GM12892 (cell line): ENCODE data around the gene BLOC1S3.

Source experiments
- DNase-seq: peaks from one replicate; pipeline ENCODE4 v3.0.0; 2011; ENCODE audit not compliant: insufficient read length
- FAIRE-seq: peaks from 2 replicates; lab custom pipeline; 2011; peaks lifted over from hg19 to GRCh38; lab: Jason Lieb, UNC
- POLR2A ChIP-seq: IDR thresholded peaks from 2 replicates; pipeline ENCODE4 v1.6.1; 2011; ENCODE audit warnings: low read depth, low read length, control low read depth
- POLR2AphosphoS5 ChIP-seq: IDR thresholded peaks from 2 replicates; pipeline ENCODE4 v1.6.1; 2011; ENCODE audit warnings: low read depth, low read length, control low read depth
- TAF1 ChIP-seq: IDR thresholded peaks from 2 replicates; pipeline ENCODE4 v1.6.1; 2011; ENCODE audit warnings: low read depth, mild to moderate bottlenecking, control low read depth, low read length, borderline replicate concordance

The BLOC1S3 gene

DNA sequence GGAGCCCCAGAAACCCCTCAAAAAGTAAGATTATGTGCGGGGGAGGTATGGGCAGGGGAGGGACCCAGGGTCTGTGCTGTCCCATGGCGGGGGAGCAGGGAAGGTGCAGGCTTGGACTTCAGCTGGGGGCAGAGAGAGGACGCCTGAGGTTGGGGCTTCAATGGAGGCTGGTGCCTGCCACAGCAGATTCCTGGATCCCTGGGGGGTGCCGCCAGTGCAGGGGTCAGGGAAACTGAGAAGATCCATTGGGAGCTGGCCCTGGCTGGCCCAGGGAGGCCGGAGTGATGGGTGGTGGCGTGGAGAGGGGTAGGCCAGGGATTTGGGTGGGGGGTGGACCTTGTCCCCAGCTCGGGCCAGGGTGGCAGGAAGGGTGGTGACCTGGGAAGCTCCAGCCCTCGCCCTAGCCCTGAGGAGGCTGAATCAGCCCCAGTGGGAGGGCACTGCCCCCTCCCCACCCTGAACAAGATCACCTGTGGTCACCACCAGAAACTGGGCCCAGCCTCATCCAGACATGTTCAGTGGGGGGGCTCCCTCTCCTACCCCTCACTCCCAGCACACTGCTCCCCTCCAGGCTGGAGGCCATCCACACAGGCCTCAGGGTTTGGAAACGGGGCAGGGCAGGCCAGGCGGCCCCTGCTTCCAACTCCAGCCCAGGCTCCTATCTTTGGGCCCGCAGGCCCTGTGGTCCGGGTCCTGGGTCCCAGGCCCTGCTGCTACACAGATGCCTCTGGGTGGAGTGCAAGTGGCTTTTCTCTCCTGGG is 19.2 kb upstream of the BLOC1S3 start:
- DNase-seq: no peak
- no peak for FAIRE-seq
- TF ChIP-seq TAF1 (no peak), POLR2A (no peak), POLR2AphosphoS5 (no peak)

- TF ChIP-seq POLR2A: no peak
- no peak for TF ChIP-seq POLR2AphosphoS5
- TF ChIP-seq TAF1: no peak
- DNase-seq (no peak), FAIRE-seq (no peak)
These were observed 18.6 kb upstream of the BLOC1S3 start for GRCh38 chr19:45159971-45160324.

DNA sequence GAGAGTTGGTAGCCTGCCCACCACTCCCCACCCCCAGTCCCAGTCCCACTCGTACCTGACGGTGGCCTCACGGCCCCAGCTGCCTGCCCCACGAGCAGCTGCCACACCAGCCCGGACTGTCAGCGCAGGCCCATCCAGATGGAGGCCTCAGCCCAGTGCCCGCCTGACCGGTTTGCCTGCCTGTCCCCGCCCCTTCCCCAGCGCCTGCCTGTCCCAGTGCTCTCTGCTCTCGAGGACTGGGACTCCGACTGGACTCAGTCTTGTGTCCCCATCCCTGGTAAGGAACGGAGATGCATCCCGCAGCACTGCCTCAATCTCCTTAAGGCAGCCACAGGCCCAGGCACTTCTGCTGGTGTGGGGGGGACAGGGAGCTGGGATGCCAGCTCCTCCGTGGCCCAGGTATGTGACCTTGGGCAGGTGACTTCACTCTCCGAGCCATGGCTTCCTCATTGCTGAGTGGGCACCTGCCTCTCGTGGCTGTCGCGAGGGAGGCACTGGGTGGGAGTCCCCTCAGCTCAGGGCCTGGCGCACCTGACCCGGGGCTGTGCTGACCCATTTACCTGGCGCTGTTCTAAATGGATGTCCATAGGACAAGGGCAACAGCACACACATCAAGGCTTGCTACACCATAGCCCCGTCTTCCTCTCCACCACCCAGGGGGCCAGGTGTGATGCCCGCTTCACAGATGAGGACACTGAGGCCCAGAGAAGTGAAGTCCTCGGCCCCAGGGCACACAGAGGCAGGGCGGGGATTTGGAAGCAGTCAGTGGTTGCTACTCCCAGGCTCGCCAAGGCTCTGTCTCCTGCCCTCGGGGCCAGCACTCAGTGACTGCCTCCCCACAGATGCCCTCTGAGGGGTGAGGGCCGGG is 17.5 kb upstream of the BLOC1S3 start, which contains the start of gene NKPD1:
NKPD1 (minus strand) TSS at position 113 of the 868 bp plus-strand sequence. CDS start 832 bp downstream, outside the sequence.
- no peak for TF ChIP-seq TAF1
- TF ChIP-seq POLR2AphosphoS5: no peak
- no peak for TF ChIP-seq POLR2A
- FAIRE-seq: no peak

GRCh38 chr19:45161738-45162607 is 16.6 kb upstream of the BLOC1S3 start:
- TF ChIP-seq TAF1 (no peak), POLR2A (no peak), POLR2AphosphoS5 (no peak)
- DNase-seq (no peak), FAIRE-seq (no peak)

More for the DNA sequence above, 17.5 kb upstream of the BLOC1S3 start, which contains the start of gene NKPD1:
- DNase-seq: no peak

DNA sequence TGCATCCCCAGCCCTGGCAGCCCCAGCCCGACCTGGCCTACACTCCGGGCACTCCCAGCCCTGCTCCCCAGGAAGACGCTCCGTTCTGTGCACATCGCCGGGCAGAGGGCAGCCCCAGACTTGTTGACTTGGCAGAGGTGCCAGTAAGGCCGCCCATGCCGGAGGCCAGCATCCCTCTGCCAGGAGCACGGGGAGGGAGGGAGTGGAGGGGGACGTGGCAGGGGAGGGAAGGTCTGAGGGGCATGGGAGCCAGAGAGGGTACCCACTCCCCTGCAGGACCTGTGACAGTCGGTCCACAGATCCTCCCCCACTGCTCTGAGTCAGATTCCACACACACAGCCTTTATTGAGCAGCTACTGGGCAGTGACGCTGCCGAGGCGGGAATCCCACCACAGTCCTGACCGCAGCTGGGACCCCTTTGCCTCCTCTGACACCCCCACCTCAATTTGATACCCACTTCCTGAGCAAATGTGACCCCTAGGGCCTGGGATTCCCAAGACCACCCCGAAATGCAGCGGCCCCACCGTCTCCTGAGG is 15.9 kb upstream of the BLOC1S3 start:
- DNase-seq (no peak), FAIRE-seq (no peak)
- TF ChIP-seq TAF1 (no peak), POLR2A (no peak), POLR2AphosphoS5 (no peak)

- FAIRE-seq (no peak), DNase-seq (no peak)
- TF ChIP-seq POLR2A (no peak), TAF1 (no peak), POLR2AphosphoS5 (no peak)
These were observed 15.4 kb upstream of the BLOC1S3 start for GRCh38 chr19:45163156-45163555.

DNA sequence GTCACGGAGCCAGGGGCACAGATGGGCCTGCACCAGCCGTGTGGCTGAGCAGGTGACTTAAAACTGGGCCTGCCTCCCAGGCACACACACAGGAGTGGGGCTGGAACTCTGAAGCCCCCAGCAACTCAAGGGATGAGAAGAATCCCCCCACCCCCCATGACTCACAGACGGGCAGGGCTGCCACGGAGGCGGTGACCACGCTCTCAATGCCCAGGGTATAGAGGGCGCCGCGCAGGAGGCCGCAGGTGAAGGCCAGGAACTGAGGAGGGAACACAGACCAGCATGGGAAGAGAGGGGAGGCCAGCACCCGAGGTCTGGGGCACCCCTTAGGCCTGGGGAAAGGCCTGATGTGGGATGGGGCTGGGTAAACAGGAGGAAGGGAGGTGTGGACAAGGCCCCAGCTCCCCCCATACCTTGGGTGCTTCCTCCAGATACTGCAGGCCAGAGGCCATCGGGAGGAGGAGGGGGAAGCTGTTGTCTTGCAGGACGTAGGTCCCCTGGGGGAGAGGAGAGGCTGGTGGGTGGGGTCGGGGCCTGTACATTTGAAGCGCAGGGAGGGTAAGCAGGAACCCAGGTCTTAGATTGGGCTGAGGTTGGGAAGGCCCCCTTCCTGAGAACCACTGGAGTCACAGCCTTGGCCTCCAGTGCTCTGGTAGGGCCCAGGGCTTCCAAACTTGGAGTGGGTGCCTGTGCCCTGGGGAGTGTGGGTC is 14.7 kb upstream of the BLOC1S3 start:
- TF ChIP-seq POLR2AphosphoS5: no peak
- no peak for TF ChIP-seq TAF1
- TF ChIP-seq POLR2A: no peak
- DNase-seq (no peak), FAIRE-seq (no peak)

DNA sequence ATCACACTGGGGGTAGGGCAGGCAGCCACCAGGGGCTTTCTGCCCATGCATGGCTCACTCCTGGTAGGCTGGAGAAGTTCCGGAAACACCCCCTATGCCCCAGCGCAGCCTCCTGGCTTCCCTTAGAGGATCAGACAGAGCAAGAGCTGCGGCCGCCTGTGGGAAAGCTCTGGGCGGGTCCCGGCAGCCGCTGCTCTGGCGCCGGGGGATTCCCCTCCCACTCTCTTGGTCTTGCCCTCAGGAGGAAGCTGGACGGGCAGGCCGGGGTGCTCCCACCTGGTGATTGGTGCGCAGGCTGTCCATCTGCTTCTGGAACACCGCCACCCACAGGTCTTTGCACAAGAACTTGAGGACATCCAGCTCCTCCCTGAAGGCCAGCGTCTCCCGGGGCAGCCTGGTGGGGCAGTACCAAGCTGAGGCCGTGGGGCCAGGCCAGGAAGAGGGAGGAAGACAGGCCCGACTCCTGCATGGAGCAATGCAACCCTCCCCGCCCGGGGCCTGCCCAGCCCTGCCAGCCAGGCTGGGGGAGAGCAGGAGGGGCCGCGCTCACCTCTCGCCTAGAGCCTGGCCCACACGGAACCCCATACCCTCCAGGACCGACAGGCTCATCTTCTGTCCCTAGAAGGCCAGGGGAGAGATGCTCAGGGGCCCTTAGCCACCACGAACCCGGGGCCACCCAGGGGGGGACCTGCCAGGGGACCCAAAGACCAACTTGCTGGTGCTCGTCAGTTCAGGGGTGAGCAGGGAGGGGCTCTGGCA is 13.8 kb upstream of the BLOC1S3 start:
- DNase-seq: peak; percentile 81
- TF ChIP-seq POLR2AphosphoS5 (no peak), TAF1 (no peak), POLR2A (no peak)
- FAIRE-seq: peak; percentile 87

DNA sequence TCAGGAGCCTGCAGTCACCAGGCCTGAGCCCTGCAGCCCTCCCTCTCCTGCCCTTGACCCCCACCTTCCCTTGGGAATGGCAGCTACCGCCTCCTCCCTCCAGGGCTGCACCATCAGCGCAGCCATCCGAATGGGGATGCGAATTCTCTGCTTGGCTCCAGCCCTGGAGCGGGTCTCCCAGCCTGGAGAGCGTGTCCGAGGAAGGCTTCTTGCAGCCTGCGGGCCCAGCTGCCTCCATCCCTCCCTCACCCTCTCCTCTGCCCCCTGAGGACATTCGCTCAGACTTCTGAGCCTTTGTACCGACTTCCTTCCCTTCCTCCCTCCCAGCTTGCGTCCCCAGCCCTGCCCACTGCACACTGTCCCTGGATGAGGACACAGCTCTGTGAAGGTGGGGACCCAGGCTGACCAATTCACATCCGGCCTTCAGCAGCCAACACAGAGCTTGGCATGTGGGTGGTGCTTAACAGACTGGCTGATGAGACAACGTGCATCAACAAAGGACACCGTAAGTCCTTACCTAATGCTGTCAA is 11.8 kb upstream of the BLOC1S3 start:
- TF ChIP-seq POLR2A (no peak), POLR2AphosphoS5 (no peak), TAF1 (no peak)
- FAIRE-seq (no peak), DNase-seq (no peak)
